Transverse colon (tissue), 4 donors: Measurements from ENCODE around the gene PABPN1.

ENCODE experiments used
- POLR2A ChIP-seq: fragments of 450-650 bp; IDR thresholded peaks from one replicate; pipeline ENCODE4 v1.6.1; 2016; ENCODE audit warnings: antibody characterized with exemption, mild to moderate bottlenecking, moderate library complexity
- POLR2AphosphoS5 ChIP-seq, 3 donors: sonication (generic); formaldehyde crosslinking; IDR thresholded peaks; one replicate each; pipeline ENCODE4 v1.6.1; 2016; ENCODE audit warnings: antibody characterized with exemption in 3 of 3
- TF ChIP-seq, protein P1 (sequence below), 5 experiments: fragments of 200-600 bp in 3 of 5; fragments of 450-650 bp in 2 of 5; sonication (generic) in 3 of 5; IDR thresholded peaks; 1 replicate in 2 of 5; 2 replicates in 3 of 5; pipeline ENCODE4 v1.5.1; 2016 to 2017; ENCODE audit warnings: antibody characterized with exemption in 5 of 5, inconsistent platforms in 3 of 5, mild to moderate bottlenecking in 2 of 5, moderate library complexity in 1 of 5

GRCh38 chr14:23297096-23297495 lies 24.2 kb upstream of the PABPN1 start:
- TF ChIP-seq, protein P1, sequence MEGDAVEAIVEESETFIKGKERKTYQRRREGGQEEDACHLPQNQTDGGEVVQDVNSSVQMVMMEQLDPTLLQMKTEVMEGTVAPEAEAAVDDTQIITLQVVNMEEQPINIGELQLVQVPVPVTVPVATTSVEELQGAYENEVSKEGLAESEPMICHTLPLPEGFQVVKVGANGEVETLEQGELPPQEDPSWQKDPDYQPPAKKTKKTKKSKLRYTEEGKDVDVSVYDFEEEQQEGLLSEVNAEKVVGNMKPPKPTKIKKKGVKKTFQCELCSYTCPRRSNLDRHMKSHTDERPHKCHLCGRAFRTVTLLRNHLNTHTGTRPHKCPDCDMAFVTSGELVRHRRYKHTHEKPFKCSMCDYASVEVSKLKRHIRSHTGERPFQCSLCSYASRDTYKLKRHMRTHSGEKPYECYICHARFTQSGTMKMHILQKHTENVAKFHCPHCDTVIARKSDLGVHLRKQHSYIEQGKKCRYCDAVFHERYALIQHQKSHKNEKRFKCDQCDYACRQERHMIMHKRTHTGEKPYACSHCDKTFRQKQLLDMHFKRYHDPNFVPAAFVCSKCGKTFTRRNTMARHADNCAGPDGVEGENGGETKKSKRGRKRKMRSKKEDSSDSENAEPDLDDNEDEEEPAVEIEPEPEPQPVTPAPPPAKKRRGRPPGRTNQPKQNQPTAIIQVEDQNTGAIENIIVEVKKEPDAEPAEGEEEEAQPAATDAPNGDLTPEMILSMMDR (IDR thresholded peaks at IDR 0.05), result no peak
- no peak for TF ChIP-seq POLR2A
- TF ChIP-seq POLR2AphosphoS5 (IDR thresholded peaks at IDR 0.05), result no peak
